ENCODE data around the gene CFAP99. TPM values are rescaled to one million over a fixed set of nuclear protein-coding genes. Genes with fewer than 3 reads are reported as not detected.

CFAP99 gene
- total RNA-seq, 1 experiment from 2014 or later = 0.16 TPM

- H3K27ac Mint-ChIP-seq (ENCODE audit: low read depth, unreplicated experiment) = no peak overlapping the region
- POLR2A ChIA-PET = interaction anchor here (0.6 kb wide), 1 partner anchor 25 kb away, joined by 4 read pairs; the partner anchor contains the start of gene RNF4
- H3K4me3 Mint-ChIP-seq (ENCODE audit: unreplicated experiment) = no peak overlapping the region
- no TSS peak for BruUV-seq (replicated peaks)
- no peaks in the 10 kb centered on the region for H3K36me3 Mint-ChIP-seq (ENCODE audit: insufficient read depth, unreplicated experiment)
- no peaks in the 10 kb centered on the region for H3K9me3 Mint-ChIP-seq (ENCODE audit: unreplicated experiment)
- no peaks in the 10 kb centered on the region for H3K4me1 Mint-ChIP-seq (ENCODE audit: insufficient read depth, unreplicated experiment)
- TF ChIP-seq CTCF (IDR thresholded peaks at IDR 0.05; ENCODE audit: unreplicated experiment) = no peak
- intact Hi-C loops (cut with micrococcal nuclease) = no loop called here
- no peaks in the 10 kb centered on the region for H3K27me3 Mint-ChIP-seq (ENCODE audit: insufficient read depth, unreplicated experiment)
- DNase-seq (ENCODE audit: unreplicated experiment) = no peak
- CTCF ChIA-PET = interaction anchor here (0.7 to 1.3 kb wide), 3 partner anchors 20 to 693 kb away, joined by 3 to 5 read pairs (median 4); no protein-coding TSS in a partner anchor
These were observed 25.4 kb downstream of the CFAP99 start for GRCh38 chr4:2443956-2444740.

GRCh38 chr4:2445130-2445529 lies 26.4 kb downstream of the CFAP99 start:
- no peak for TF ChIP-seq CTCF (IDR thresholded peaks at IDR 0.05; ENCODE audit: unreplicated experiment)
- no peaks in the 10 kb centered on the region for H3K36me3 Mint-ChIP-seq (ENCODE audit: insufficient read depth, unreplicated experiment)
- H3K4me3 Mint-ChIP-seq (ENCODE audit: unreplicated experiment) = no peak overlapping the region
- no peak for DNase-seq (ENCODE audit: unreplicated experiment)
- H3K9me3 Mint-ChIP-seq (ENCODE audit: unreplicated experiment) = no peaks in the 10 kb centered on the region
- H3K4me1 Mint-ChIP-seq (ENCODE audit: insufficient read depth, unreplicated experiment) = no peaks in the 10 kb centered on the region
- CTCF ChIA-PET = no interaction called here
- no peak overlapping the region for H3K27ac Mint-ChIP-seq (ENCODE audit: low read depth, unreplicated experiment)
- POLR2A ChIA-PET = no interaction called here
- H3K27me3 Mint-ChIP-seq (ENCODE audit: insufficient read depth, unreplicated experiment) = no peaks in the 10 kb centered on the region
- intact Hi-C loops (cut with micrococcal nuclease) = no loop called here
- no TSS peak for BruUV-seq (replicated peaks)

- ChIA-PET POLR2A (no interaction called here), CTCF (no interaction called here)
- no peak for TF ChIP-seq CTCF (IDR thresholded peaks at IDR 0.05; ENCODE audit: unreplicated experiment)
- Mint-ChIP-seq H3K27me3 (ENCODE audit: insufficient read depth, unreplicated experiment) (no peaks in the 10 kb centered on the region), H3K9me3 (ENCODE audit: unreplicated experiment) (no peaks in the 10 kb centered on the region), H3K36me3 (ENCODE audit: insufficient read depth, unreplicated experiment) (no peaks in the 10 kb centered on the region), H3K27ac (ENCODE audit: low read depth, unreplicated experiment) (no peak overlapping the region), H3K4me3 (ENCODE audit: unreplicated experiment) (no peak overlapping the region), H3K4me1 (ENCODE audit: insufficient read depth, unreplicated experiment) (no peaks in the 10 kb centered on the region)
- intact Hi-C loops (cut with micrococcal nuclease) = no loop called here
- no TSS peak for BruUV-seq (replicated peaks)
- DNase-seq (ENCODE audit: unreplicated experiment) = no peak
These were observed 26.8 kb downstream of the CFAP99 start for GRCh38 chr4:2445571-2445970.

- DNase-seq (ENCODE audit: unreplicated experiment) = no peak
- POLR2A ChIA-PET = no interaction called here
- CTCF ChIA-PET = no interaction called here
- BruUV-seq (replicated peaks) = no TSS peak
- no peak for TF ChIP-seq CTCF (IDR thresholded peaks at IDR 0.05; ENCODE audit: unreplicated experiment)
- H3K4me3 Mint-ChIP-seq (ENCODE audit: unreplicated experiment) = no peak overlapping the region
- no peaks in the 10 kb centered on the region for H3K36me3 Mint-ChIP-seq (ENCODE audit: insufficient read depth, unreplicated experiment)
- no peaks in the 10 kb centered on the region for H3K9me3 Mint-ChIP-seq (ENCODE audit: unreplicated experiment)
- H3K27ac Mint-ChIP-seq (ENCODE audit: low read depth, unreplicated experiment) = no peak overlapping the region
- intact Hi-C loops (cut with micrococcal nuclease) = no loop called here
- H3K27me3 Mint-ChIP-seq (ENCODE audit: insufficient read depth, unreplicated experiment) = no peaks in the 10 kb centered on the region
- no peaks in the 10 kb centered on the region for H3K4me1 Mint-ChIP-seq (ENCODE audit: insufficient read depth, unreplicated experiment)
These were observed 28.2 kb downstream of the CFAP99 start for GRCh38 chr4:2446656-2447564.

All from MCF 10A (cell line).